ENCODE results near the gene ACAN.
A peak's percentile ranks its signal among the peaks of the same experiment; 100 is the strongest.

Gene ACAN

DNA sequence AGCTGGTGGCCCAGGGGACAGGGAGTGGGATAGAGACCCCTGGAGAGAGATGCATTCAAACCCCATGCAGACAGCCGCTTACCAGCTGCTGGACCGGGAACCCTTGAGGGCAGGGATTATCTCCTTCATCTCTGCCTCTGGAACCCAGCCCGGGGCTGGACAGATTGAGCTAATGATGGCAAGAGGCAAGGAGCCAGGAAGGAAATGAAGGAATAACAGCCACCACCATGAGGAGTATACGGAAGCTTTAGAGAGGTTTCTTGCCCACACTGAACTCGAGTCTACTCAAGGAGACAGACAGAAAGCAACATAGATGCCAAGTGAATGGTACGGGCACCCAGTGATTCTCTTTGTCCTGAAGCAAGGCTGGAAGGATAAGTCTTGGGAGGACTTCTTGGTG lies 68.9 kb downstream of the ACAN start:
- Histone ChIP-seq H3K4me3 (no peak overlapping the region), H3K27ac (no peak overlapping the region)

DNA sequence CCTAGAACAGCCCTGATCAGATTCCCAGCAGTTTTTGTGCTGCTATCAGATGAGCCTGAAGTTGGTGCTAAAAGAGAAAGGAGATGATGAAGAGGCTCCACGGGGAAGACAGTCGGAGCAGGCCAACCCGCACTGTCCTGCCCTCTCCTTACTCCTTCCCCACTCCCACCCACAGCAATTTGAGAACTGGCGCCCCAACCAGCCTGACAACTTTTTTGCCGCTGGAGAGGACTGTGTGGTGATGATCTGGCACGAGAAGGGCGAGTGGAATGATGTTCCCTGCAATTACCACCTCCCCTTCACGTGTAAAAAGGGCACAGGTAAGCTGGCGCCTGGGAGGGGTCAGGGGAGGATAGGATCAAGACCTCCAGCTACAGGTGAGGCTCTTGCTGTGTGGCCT lies 69.5 kb downstream of the ACAN start:
- Histone ChIP-seq H3K4me3 (no peak overlapping the region), H3K27ac (no peak overlapping the region)

DNA sequence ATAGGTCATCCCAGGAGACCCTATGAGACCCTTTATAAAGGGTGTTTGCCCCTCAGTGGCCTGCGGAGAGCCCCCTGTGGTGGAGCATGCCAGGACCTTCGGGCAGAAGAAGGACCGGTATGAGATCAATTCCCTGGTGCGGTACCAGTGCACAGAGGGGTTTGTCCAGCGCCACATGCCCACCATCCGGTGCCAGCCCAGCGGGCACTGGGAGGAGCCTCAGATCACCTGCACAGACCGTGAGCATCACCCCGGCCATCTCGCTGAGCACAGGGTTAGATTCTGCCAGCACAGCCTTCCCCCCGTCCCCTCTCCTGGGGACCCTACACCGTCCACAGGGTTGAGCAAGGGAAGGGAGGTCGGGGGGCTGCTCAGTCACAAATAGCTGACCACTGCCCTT lies 70.5 kb downstream of the ACAN start:
- H3K27ac ChIP-seq = no peak overlapping the region
- H3K4me3 ChIP-seq = no peak overlapping the region

- Histone ChIP-seq H3K4me3 (no peak overlapping the region), H3K27ac (no peak overlapping the region)
Measured at GRCh38 chr15:88874275-88874674, 71.0 kb downstream of the ACAN start.

DNA sequence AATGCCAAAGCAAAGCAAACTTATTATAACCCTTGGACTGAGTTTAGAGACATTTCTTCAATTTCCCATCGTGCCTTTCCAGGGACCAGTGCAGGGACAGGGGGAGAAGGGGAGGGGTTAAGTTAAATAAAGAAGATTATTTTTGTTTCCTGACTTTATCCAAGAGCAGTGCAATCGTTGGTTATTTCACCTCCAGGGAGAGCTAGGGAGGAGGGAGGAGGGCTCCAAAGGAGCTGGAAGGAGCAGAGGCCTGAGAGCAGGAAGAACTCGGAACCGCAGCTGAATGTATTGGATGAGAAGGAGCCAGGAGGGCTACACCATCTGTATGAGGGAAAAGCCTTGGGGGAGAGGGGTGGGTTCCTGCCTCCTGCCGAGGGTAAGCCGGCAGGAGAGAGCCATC lies 71.4 kb downstream of the ACAN start:
- no peak overlapping the region for H3K4me3 ChIP-seq
- no peak overlapping the region for H3K27ac ChIP-seq

DNA sequence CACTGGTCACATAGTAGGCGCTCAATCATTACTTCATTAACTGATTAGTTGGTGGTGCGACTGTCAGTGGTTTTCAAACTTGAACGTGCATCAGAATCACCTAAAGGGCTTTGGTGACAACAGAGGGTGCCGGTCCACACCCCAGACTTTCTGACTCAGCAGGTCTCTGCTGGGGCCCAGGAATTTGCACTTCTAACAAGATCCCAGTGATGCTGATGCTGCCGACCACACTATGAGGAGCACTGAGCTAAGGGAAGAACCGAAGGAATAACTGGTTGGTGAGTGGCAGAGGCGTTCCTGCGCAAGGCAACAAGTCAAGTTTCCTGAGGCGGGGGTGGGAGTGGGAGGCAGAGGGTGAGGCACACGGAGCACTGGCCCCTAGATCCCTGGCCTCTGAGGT lies 73.3 kb downstream of the ACAN start:
- Histone ChIP-seq H3K4me3 (no peak overlapping the region), H3K27ac (no peak overlapping the region)

DNA sequence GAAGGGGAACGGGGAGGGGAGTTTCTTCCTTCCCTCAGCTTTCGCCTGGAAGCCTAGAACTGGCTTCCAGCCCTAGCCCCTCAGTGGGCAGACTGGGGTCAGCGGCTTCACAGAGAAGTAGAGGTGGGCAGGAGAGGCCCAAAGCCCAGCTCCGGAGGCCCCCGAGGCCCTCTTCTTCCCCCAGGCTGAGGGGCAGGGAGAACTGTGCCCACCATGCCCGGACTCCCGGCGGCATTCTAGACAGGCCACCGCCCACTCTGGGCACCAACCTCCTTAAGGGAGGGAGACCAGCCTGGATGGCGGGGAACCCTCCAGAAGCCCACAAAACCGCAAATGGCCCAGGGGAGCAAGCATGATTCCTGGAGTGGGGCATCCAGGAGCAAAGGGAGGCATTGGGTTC lies 74.2 kb downstream of the ACAN start:
- H3K4me3 ChIP-seq = no peak overlapping the region
- no peak overlapping the region for H3K27ac ChIP-seq

DNA sequence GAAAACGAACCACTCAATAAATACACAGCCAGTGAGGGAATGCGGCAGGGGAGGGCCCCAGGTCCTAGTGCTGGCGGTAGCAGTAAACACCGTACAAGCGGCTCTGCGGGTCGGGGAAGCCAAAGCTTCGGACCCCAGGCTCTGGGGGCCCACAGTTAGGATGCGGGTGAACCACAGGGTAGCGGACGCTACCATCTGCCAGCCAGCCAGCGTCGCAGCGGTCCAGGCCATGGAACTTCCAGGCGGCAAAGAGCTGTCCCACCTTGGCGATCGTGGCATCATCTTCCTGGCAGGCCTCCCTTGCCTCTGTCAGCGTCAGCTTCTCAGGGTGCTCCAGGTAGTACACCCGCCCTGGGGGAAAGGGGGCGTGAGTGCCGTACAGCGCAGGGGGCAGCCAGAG lies 74.7 kb downstream of the ACAN start:
- Histone ChIP-seq H3K27ac (no peak overlapping the region), H3K4me3 (no peak overlapping the region)

- no peak overlapping the region for H3K4me3 ChIP-seq
- no peak overlapping the region for H3K27ac ChIP-seq
Measured at GRCh38 chr15:88878720-88879184, 75.5 kb downstream of the ACAN start.

GRCh38 chr15:88880944-88881740 lies 77.9 kb downstream of the ACAN start:
- H3K4me3 ChIP-seq = no peak overlapping the region

DNA sequence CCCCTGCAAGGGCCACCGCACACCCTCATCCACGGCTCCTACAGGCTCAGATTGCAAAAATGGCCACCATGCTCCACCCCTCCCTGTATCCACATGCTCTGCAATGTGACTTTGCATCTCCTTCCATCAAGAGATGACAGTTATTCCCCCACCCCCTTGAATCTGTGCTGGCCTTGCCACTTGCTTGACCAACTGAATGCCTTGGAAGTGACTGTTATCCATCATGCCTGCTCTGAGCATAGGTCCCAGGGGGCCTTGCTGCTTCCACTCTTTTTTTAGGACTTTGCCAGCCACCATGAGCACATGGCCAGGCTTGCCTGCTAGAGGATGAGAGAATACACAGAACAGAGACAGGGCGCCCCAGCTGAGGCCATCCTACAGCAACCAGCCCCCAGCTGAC lies 78.5 kb downstream of the ACAN start:
- H3K27ac ChIP-seq = no peak overlapping the region

More at GRCh38 chr15:88880944-88881740, 77.9 kb downstream of the ACAN start:
- H3K27ac ChIP-seq = no peak overlapping the region

DNA sequence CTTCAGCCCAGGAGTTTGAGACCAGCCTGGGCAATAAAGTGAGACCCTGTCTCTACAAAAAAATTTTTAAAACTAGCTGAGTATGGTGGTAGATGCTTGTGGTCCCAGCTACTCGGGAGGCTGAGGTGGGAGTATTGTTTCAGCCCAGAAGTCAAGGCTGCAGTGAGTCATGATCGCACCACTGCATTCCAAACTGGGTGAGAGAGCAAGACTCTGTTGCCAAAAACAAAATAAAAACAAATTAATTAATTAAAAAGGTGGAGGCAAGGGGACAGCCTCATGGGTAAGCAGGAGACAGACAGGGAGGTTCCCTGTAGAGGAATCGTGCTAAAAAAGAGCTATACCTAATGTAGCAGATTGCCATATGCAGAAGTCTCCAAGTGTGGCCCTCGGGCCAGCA lies 79.5 kb downstream of the ACAN start:
- no peak overlapping the region for H3K4me3 ChIP-seq
- H3K27ac ChIP-seq = no peak overlapping the region

More for the DNA sequence above, 78.5 kb downstream of the ACAN start:
- no peak overlapping the region for H3K4me3 ChIP-seq

GRCh38 chr15:88887068-88887580 lies 83.9 kb downstream of the ACAN start:
- Histone ChIP-seq H3K4me3 (no peak overlapping the region), H3K27ac (no peak overlapping the region)

- Histone ChIP-seq H3K27ac (no peak overlapping the region), H3K4me3 (no peak overlapping the region)
Measured at GRCh38 chr15:88888719-88889118, 85.5 kb downstream of the ACAN start.

- H3K4me3 ChIP-seq = no peak overlapping the region
- no peak overlapping the region for H3K27ac ChIP-seq
Measured at GRCh38 chr15:88890495-88890894, 87.3 kb downstream of the ACAN start.

DNA sequence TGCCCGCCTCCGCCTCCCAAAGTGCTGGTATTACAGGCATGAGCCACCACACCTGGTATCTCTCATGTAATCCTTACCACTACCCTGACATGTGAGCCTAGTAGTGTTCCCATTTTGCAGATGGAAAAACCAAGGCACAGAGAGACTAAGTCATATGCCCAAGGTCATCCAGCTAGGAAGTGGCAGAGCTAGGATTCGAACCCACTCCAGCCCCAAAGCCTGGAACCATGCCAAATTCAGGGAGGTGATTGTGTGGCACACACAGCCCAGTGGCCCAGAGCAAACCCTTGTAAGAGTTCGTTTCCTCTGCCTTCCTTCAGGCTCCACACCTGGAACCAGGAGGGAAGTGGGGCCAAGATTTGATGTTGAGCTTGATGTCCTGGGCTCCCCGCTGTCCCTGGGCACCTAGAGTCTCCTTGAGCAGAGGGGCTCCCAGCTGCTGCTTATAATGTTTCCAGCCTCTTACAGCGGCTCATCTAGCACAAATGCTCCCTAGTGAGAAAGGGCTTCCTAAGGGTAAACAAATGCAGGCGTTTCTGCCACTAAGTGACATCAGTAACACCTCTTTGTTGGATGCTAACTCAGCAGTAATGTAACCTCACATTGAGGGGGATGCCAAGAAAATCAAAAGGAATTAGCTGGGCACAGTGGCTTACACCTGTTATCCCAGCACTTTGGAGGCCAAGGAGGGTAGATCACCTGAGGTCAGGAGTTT lies 88.5 kb downstream of the ACAN start:
- H3K4me3 ChIP-seq = no peak overlapping the region

GRCh38 chr15:88894348-88894818 lies 91.1 kb downstream of the ACAN start:
- peak overlapping the region in 12 of 21 experiments; percentile 41 to 87 (median 80) for H3K27ac ChIP-seq
- H3K4me3 ChIP-seq = peak overlapping the region; percentile 54 to 76 (median 62)

More for the DNA sequence above, 88.5 kb downstream of the ACAN start:
- H3K27ac ChIP-seq = no peak overlapping the region

GRCh38 chr15:88894819-88895767 lies 91.9 kb downstream of the ACAN start, which contains the start of gene HAPLN3:
Gene HAPLN3, minus strand, starts transcription at chr15:88895544. Its CDS starts 8,246 bp downstream, at chr15:88887298.
- H3K27ac ChIP-seq = peak within 1 kb of the TSS in 20 of 21 experiments; percentile 41 to 87 (median 70)

GRCh38 chr15:88896333-88897033 lies 93.2 kb downstream of the ACAN start:
- Histone ChIP-seq H3K4me3 (no peak overlapping the region), H3K27ac (peak overlapping the region in 11 of 21 experiments; percentile 18 to 73 (median 48))

More at GRCh38 chr15:88894819-88895767, 91.9 kb downstream of the ACAN start, which contains the start of gene HAPLN3:
- peak within 1 kb of the TSS; percentile 54 to 76 (median 62) for H3K4me3 ChIP-seq

All from skin epidermis (tissue), 12 donors.